Suprapubic skin (tissue), 4 donors: ENCODE results near the gene OSR1. TPM values are rescaled to one million over a fixed set of nuclear protein-coding genes. Genes with fewer than 3 reads are reported as not detected.

Experiments used
- DNase-seq, 2 donors: peaks; one replicate each; pipeline ENCODE4 v3.0.0-alpha.2; 2019; ENCODE audit warnings: low spot score in 2 of 2
- H3K27ac ChIP-seq: fragments of 200-600 bp; sonication (generic); one replicate; pipeline ENCODE4 v1.5.1; 2019
- H3K27me3 ChIP-seq: fragments of 200-600 bp; sonication (generic); one replicate; pipeline ENCODE4 v1.5.1; 2019
- H3K36me3 ChIP-seq: fragments of 200-600 bp; sonication (generic); one replicate; pipeline ENCODE4 v1.5.1; 2019
- H3K4me1 ChIP-seq: fragments of 200-600 bp; sonication (generic); one replicate; pipeline ENCODE4 v1.5.1; 2019
- H3K4me3 ChIP-seq: fragments of 200-600 bp; sonication (generic); one replicate; pipeline ENCODE4 v1.5.1; 2019; ENCODE audit warnings: mild to moderate bottlenecking
- H3K9me3 ChIP-seq: fragments of 200-600 bp; sonication (generic); one replicate; pipeline ENCODE4 v1.5.1; 2019
- CTCF ChIP-seq, 2 donors: fragments of 200-600 bp in 1 of 2; fragments of 450-650 bp in 1 of 2; sonication (generic) in 1 of 2; IDR thresholded peaks; one replicate each; pipeline ENCODE4 v1.5.1; 2016 to 2019; ENCODE audit warnings: antibody characterized with exemption in 2 of 2, mild to moderate bottlenecking in 1 of 2, moderate library complexity in 1 of 2
- EP300 ChIP-seq: sonication (generic); formaldehyde crosslinking; IDR thresholded peaks from one replicate; pipeline ENCODE4 v1.6.1; 2017; ENCODE audit warnings: antibody characterized with exemption
- POLR2A ChIP-seq, 2 donors: fragments of 450-650 bp; IDR thresholded peaks; one replicate each; pipeline ENCODE4 v1.6.1; 2017; ENCODE audit warnings: antibody characterized with exemption in 2 of 2, mild to moderate bottlenecking in 2 of 2, moderate library complexity in 2 of 2
- POLR2AphosphoS5 ChIP-seq, 3 donors: sonication (generic); formaldehyde crosslinking; IDR thresholded peaks; one replicate each; pipeline ENCODE4 v1.6.1; 2017; ENCODE audit warnings: antibody characterized with exemption in 3 of 3
- WGBS: methylation state at CpG from one replicate; pipeline ENCODE4 v1.1.5; 2018; 5-methylcytosine and 5-hydroxymethylcytosine counted together
- total RNA-seq, 4 donors: library from RNA; depleted of rRNA; stranded (reverse); fragments of >200 nt; gene quantifications; one replicate each; pipeline ENCODE4 v1.1.0, GENCODE V29; 2016

The OSR1 gene
- total RNA-seq, 4 donors from 2014 or later: 3.0 to 12.8 (median 5.6) TPM

GRCh38 chr2:19368760-19369159 lies 10.3 kb upstream of the OSR1 start:
- TF ChIP-seq EP300 (no peak), CTCF (IDR thresholded peaks at IDR 0.05) (no peak), POLR2A (IDR thresholded peaks at IDR 0.05) (no peak), POLR2AphosphoS5 (IDR thresholded peaks at IDR 0.05) (no peak)
- WGBS: 67% methylated on average over 4 of the region's 4 CpGs
- H3K4me1 ChIP-seq: no peaks in the 10 kb centered on the region
- no peaks in the 10 kb centered on the region for H3K9me3 ChIP-seq
- DNase-seq: no peak
- peaks cover 14% of the 10 kb centered on the region for H3K27me3 ChIP-seq
- no peaks in the 10 kb centered on the region for H3K36me3 ChIP-seq
- H3K4me3 ChIP-seq: no peak overlapping the region
- no peak overlapping the region for H3K27ac ChIP-seq

- Histone ChIP-seq H3K36me3 (no peaks in the 10 kb centered on the region), H3K9me3 (no peaks in the 10 kb centered on the region), H3K4me1 (peaks cover 7% of the 10 kb centered on the region), H3K27me3 (peaks cover 21% of the 10 kb centered on the region), H3K27ac (no peak overlapping the region), H3K4me3 (no peak overlapping the region)
- 84% methylated on average over 5 of the region's 5 CpGs for WGBS
- no peak for TF ChIP-seq CTCF (IDR thresholded peaks at IDR 0.05)
- TF ChIP-seq POLR2A (IDR thresholded peaks at IDR 0.05): no peak
- no peak for TF ChIP-seq POLR2AphosphoS5 (IDR thresholded peaks at IDR 0.05)
- no peak for TF ChIP-seq EP300
- no peak for DNase-seq
These were observed 8.9 kb upstream of the OSR1 start for GRCh38 chr2:19367326-19367725.

- no peak for TF ChIP-seq POLR2A (IDR thresholded peaks at IDR 0.05)
- TF ChIP-seq EP300: no peak
- TF ChIP-seq CTCF (IDR thresholded peaks at IDR 0.05): no peak
- TF ChIP-seq POLR2AphosphoS5 (IDR thresholded peaks at IDR 0.05): no peak
- DNase-seq: no peak
- H3K4me3 ChIP-seq: no peak overlapping the region
- no peaks in the 10 kb centered on the region for H3K36me3 ChIP-seq
- peaks cover 20% of the 10 kb centered on the region for H3K4me1 ChIP-seq
- H3K27ac ChIP-seq: no peak overlapping the region
- peaks cover 39% of the 10 kb centered on the region for H3K27me3 ChIP-seq
- no peaks in the 10 kb centered on the region for H3K9me3 ChIP-seq
- WGBS: 65% methylated on average over 2 of the region's 3 CpGs
These were observed 6.7 kb upstream of the OSR1 start for GRCh38 chr2:19365126-19365525.

- no peak for DNase-seq
- Histone ChIP-seq H3K4me3 (no peak overlapping the region), H3K9me3 (no peaks in the 10 kb centered on the region), H3K27me3 (peaks cover 50% of the 10 kb centered on the region), H3K4me1 (peaks cover 21% of the 10 kb centered on the region), H3K27ac (no peak overlapping the region), H3K36me3 (no peaks in the 10 kb centered on the region)
- TF ChIP-seq POLR2AphosphoS5 (IDR thresholded peaks at IDR 0.05): no peak
- no peak for TF ChIP-seq POLR2A (IDR thresholded peaks at IDR 0.05)
- TF ChIP-seq CTCF (IDR thresholded peaks at IDR 0.05): no peak
- no peak for TF ChIP-seq EP300
- 62% methylated on average over 3 of the region's 3 CpGs for WGBS
These were observed 5.6 kb upstream of the OSR1 start for GRCh38 chr2:19364014-19364413.

- WGBS: 9% methylated on average over 20 of the region's 20 CpGs
- Histone ChIP-seq H3K9me3 (no peaks in the 10 kb centered on the region), H3K36me3 (no peaks in the 10 kb centered on the region), H3K27me3 (peaks cover 53% of the 10 kb centered on the region), H3K4me1 (peaks cover 27% of the 10 kb centered on the region), H3K27ac (peak overlapping the region; percentile 13), H3K4me3 (peak overlapping the region; percentile 54)
- DNase-seq: no peak
- TF ChIP-seq CTCF (IDR thresholded peaks at IDR 0.05) (no peak), POLR2AphosphoS5 (IDR thresholded peaks at IDR 0.05) (no peak), EP300 (no peak)
These were observed 5.0 kb upstream of the OSR1 start for GRCh38 chr2:19363474-19363778.
